BJ (cell line): Measurements from ENCODE around the gene CNP. TPM values are rescaled to one million over a fixed set of nuclear protein-coding genes. Genes with fewer than 3 reads are reported as not detected.

Experiments used
- CTCF ChIA-PET: fragments of 350-600 bp; formaldehyde crosslinking; extraction: SDS; loops from one replicate; lab custom pipeline; 2021; ENCODE audit warnings: antibody characterized with exemption, inconsistent platforms; lab: Yijun Ruan, JAX
- POLR2A ChIA-PET: fragments of 300-600 bp; sonication (Branson Sonifier 250); formaldehyde crosslinking; extraction: SDS; loops from one replicate; lab custom pipeline; 2021; ENCODE audit warnings: antibody characterized with exemption; lab: Charles Lee
- DNase-seq: peaks from one replicate; pipeline ENCODE4 v3.0.0-alpha.2; 2011; ENCODE audit warnings: low read depth
- H3K27me3 ChIP-seq: 2 replicates; pipeline ENCODE4 v1.6.0; 2011; ENCODE audit warnings: low read length; ENCODE audit not compliant: control insufficient read depth, insufficient read depth
- H3K36me3 ChIP-seq: 2 replicates; pipeline ENCODE4 v1.5.1; 2011; ENCODE audit warnings: low read length; ENCODE audit not compliant: control insufficient read depth, insufficient read depth
- H3K4me3 ChIP-seq: 2 replicates; pipeline ENCODE4 v1.5.1; 2011; ENCODE audit warnings: low read depth, mild to moderate bottlenecking, control low read depth, low read length
- polyA plus RNA-seq: library from polyadenylated mRNA; depleted of rRNA; stranded (reverse); fragments of >200 nt; gene quantifications from 2 replicates; pipeline ENCODE4 v1.2.3, GENCODE V29; 2011; rRNA removed
- TF ChIP-seq, protein P1 (sequence below): IDR thresholded peaks from 2 replicates; pipeline ENCODE4 v1.5.1; 2011; ENCODE audit warnings: low read depth, mild to moderate bottlenecking, control low read depth, inconsistent platforms, low read length, moderate library complexity; ENCODE audit not compliant: insufficient read depth

CNP gene
- polyA plus RNA-seq, 1 experiment, result 66.2 TPM

DNA sequence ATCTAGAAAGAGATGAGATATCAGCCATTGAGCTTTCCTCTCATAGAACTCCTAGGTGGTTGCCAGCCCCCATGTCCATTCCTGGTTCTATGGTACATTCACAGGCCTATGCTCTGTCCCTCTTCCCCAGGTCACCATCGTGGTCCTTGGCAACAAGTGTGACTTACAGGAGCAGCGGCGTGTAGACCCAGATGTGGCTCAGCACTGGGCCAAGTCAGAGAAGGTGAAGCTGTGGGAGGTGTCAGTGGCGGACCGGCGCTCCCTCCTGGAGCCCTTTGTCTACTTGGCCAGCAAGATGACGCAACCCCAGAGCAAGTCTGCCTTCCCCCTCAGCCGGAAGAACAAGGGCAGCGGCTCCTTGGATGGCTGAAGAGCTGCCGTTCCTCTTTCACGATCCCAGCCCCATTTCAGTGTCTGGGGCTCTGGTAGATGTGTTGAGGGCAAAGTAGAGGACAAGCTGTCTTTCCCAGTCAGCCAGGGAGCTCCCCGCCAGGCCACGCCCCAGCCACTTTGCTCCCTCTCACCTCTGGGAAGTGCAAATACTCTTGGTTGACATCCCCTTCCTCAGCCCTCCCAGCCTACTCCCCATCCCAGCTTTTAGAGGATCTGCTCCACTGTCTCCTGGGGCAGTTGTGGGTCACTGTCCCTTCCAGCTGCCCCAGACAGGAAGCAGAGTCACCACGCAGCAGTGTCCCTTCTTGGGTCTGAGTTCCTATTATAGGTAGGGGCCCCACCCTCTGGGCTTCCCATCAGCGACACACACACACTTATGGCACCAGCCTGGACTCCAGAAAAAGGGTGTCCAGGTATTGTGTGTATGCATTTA, 57.1 kb downstream of the CNP start:
- DNase-seq, result no peak
- ChIA-PET CTCF (interaction anchor here (1.1 to 9.3 kb wide), 6 partner anchors 12 to 503 kb away, joined by 3 to 61 read pairs (median 6); partner anchors contain the start of gene KAT2A), POLR2A (interaction anchor here (0.5 kb wide), 1 partner anchor 213 kb away, joined by 5 read pairs; no protein-coding TSS in a partner anchor)
- TF ChIP-seq, protein P1, sequence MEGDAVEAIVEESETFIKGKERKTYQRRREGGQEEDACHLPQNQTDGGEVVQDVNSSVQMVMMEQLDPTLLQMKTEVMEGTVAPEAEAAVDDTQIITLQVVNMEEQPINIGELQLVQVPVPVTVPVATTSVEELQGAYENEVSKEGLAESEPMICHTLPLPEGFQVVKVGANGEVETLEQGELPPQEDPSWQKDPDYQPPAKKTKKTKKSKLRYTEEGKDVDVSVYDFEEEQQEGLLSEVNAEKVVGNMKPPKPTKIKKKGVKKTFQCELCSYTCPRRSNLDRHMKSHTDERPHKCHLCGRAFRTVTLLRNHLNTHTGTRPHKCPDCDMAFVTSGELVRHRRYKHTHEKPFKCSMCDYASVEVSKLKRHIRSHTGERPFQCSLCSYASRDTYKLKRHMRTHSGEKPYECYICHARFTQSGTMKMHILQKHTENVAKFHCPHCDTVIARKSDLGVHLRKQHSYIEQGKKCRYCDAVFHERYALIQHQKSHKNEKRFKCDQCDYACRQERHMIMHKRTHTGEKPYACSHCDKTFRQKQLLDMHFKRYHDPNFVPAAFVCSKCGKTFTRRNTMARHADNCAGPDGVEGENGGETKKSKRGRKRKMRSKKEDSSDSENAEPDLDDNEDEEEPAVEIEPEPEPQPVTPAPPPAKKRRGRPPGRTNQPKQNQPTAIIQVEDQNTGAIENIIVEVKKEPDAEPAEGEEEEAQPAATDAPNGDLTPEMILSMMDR, result no peak
- Histone ChIP-seq H3K4me3 (no peak overlapping the region), H3K36me3 (peaks cover 14% of the 10 kb centered on the region), H3K27me3 (no peaks in the 10 kb centered on the region)

DNA sequence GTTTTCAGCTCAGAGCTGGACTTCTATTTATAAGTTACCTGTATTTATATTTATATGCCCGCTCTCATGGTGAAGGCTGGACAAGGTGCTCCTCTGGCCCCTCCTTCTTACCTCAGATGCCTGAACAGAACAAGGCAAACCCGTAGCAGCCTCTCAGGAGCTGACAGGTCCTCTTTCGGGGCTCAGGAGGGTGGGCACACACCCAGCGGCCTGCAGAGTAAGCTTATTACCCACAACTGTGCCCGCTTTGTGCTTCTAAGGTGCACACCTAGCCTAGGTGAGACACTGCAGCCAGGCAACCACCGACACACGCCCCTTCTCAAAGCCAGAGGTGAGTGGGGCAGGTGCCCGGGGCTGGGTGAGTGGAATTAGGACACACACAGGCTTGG, 58.6 kb downstream of the CNP start:
- CTCF ChIA-PET, result interaction anchor here (0.6 to 9.3 kb wide), 22 partner anchors 8 to 502 kb away, joined by 3 to 61 read pairs (median 7); partner anchors contain the start of genes DHX58, DNAJC7 and KAT2A
- DNase-seq, result no peak
- Histone ChIP-seq H3K27me3 (no peaks in the 10 kb centered on the region), H3K36me3 (peaks cover 14% of the 10 kb centered on the region), H3K4me3 (no peak overlapping the region)
- TF ChIP-seq, protein P1, result no peak
- POLR2A ChIA-PET, result interaction anchor here (0.6 kb wide), 1 partner anchor 59 kb away, joined by 3 read pairs; the partner anchor contains the start of gene CNP

DNA sequence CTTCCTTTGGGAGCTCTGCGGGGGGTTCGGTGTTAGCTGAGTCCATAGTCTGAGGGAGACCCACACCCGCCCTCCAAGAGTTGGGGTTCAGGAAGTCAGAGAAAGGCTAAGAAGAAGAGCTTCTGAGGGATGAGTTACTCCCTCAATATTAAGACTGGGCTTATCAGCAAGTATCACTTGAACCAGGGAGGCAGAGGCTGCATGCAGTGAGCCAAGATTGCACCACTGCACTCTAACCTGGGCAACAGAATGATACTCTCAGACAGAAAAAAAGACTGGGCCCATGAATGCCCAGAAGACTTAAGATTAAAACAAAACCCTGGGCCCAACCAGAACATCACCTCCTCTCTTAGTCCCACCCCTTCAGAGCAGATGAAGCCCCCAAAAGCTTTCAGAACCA, 59.3 kb downstream of the CNP start:
- Histone ChIP-seq H3K36me3 (peaks cover 14% of the 10 kb centered on the region), H3K4me3 (no peak overlapping the region), H3K27me3 (no peaks in the 10 kb centered on the region)
- POLR2A ChIA-PET, result no interaction called here
- CTCF ChIA-PET, result interaction anchor here (0.6 to 9.3 kb wide), 16 partner anchors 8 to 175 kb away, joined by 3 to 61 read pairs (median 7); partner anchors contain the start of genes CNP, DHX58, DNAJC7 and KAT2A
- no peak for DNase-seq
- TF ChIP-seq, protein P1, result no peak

DNA sequence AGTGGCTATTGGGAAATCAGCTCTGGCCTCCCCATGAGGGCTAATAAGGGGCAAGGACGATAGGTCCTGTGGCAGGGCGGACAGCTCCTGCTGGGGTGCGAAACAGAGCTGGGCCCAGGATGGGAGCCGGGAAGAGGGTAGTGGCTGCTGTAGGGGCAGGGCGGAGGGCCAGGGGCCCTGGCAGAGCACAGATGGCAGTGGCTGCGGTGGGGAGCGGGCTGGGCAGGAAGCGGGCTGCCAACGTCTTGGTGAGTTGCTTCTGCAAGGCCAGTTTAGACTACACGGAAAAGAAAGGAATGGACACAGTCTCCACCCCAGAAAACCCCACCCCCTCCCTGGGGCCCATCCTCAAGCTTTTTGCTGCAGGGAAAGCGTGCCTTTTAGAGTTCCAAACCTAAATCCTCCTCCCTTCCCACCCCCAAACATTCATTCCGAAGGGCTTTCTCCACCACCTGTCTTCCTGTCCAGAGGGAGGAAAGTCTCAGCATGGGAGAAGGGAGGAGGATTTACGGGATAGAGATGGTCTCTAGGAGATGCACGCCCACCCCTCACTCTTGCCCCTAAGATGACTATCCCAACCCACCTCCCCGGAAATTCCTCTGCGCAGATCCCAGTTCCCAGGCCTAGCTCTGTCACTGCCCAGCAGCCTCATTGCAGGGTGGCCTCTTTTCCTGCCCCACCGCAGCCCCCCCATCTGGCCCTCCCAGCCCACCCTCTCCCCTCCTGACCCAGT, 60.4 kb downstream of the CNP start:
- POLR2A ChIA-PET, result no interaction called here
- Histone ChIP-seq H3K4me3 (no peak overlapping the region), H3K36me3 (peaks cover 14% of the 10 kb centered on the region), H3K27me3 (0 out of 2 replicates have a peak, but pooled peaks cover 1% of the 10 kb centered on the region)
- DNase-seq, result no peak
- CTCF ChIA-PET, result interaction anchor here (0.7 to 9.3 kb wide), 11 partner anchors 9 to 290 kb away, joined by 3 to 61 read pairs (median 5); partner anchors contain the start of genes CNP, DHX58, DNAJC7 and KAT2A
- TF ChIP-seq, protein P1, result no peak

Other genes starting within 250 kb of the CNP start
- 0.05 and 0.10 TPM in 2 replicates for gene HAP1, start 232.2 kb upstream of the CNP start, polyA plus RNA-seq
- 7.3 and 9.4 TPM in 2 replicates for gene JUP, start 180.1 kb upstream of the CNP start, polyA plus RNA-seq
- gene P3H4, start 154.8 kb upstream of the CNP start, polyA plus RNA-seq, result 64.4 and 82.8 TPM in 2 replicates
- 885 and 1,571 TPM in 2 replicates for gene FKBP10, start 153.8 kb upstream of the CNP start, polyA plus RNA-seq
- gene NT5C3B, start 130.6 kb upstream of the CNP start, polyA plus RNA-seq, result 88.3 and 123 TPM in 2 replicates
- gene KLHL10, start 129.0 kb upstream of the CNP start, polyA plus RNA-seq, result 0.15 and 0.74 TPM in 2 replicates
- 5.5 and 7.2 TPM in 2 replicates for gene KLHL11, start 101.4 kb upstream of the CNP start, polyA plus RNA-seq
- 118 and 170 TPM in 2 replicates for gene ACLY, start 47.8 kb upstream of the CNP start, polyA plus RNA-seq
- gene ODAD4, start 36.2 kb upstream of the CNP start, polyA plus RNA-seq, result 0.61 and 0.92 TPM in 2 replicates
- 41.1 and 46.9 TPM in 2 replicates for gene DNAJC7, start 50.6 kb downstream of the CNP start, polyA plus RNA-seq
- gene NKIRAS2, start 53.3 kb downstream of the CNP start, polyA plus RNA-seq, result 55.9 and 81.4 TPM in 2 replicates
- 0.07 and 0.11 TPM in 2 replicates for gene C17orf113, start 83.8 kb downstream of the CNP start, polyA plus RNA-seq
- 0.04 TPM in 1 of 2 replicates, not detected in the other for gene ZNF385C, start 131.7 kb downstream of the CNP start, polyA plus RNA-seq
- 11.6 and 18.0 TPM in 2 replicates for gene DHX58, start 145.9 kb downstream of the CNP start, polyA plus RNA-seq
- gene KAT2A, start 154.6 kb downstream of the CNP start, polyA plus RNA-seq, result 18.2 and 25.2 TPM in 2 replicates
- not detected in 2 replicates for gene HSPB9, start 156.0 kb downstream of the CNP start, polyA plus RNA-seq
- 179 and 239 TPM in 2 replicates for gene RAB5C, start 188.2 kb downstream of the CNP start, polyA plus RNA-seq
- gene KCNH4, start 214.3 kb downstream of the CNP start, polyA plus RNA-seq, result 0.02 and 0.07 TPM in 2 replicates
- gene HCRT, start 218.7 kb downstream of the CNP start, polyA plus RNA-seq, result not detected in 2 replicates
- 9.0 and 16.5 TPM in 2 replicates for gene GHDC, start 227.7 kb downstream of the CNP start, polyA plus RNA-seq